Naive thymus-derived CD8-positive, alpha-beta T cell (primary cell): Measurements from ENCODE around the gene DACT2. TPM values are rescaled to one million over a fixed set of nuclear protein-coding genes. Genes with fewer than 3 reads are reported as not detected.
A peak's percentile ranks its signal among the peaks of the same experiment; 100 is the strongest.

Source experiments
- ATAC-seq, 2 donors: fragments of 150-1000 bp; cut with Tn5 transposase in 1 of 2; sonication (Bioruptor Pico), chemical (Tn5 transposase) in 1 of 2; 1 replicate in 1 of 2; 2 replicates in 1 of 2; pipeline ENCODE4 v1.10.0; 2021; ENCODE audit warnings: mild to moderate bottlenecking in 2 of 2, moderate library complexity in 2 of 2
- POLR2A ChIA-PET: fragments of 350-600 bp; sonication (Branson Sonifier 250); formaldehyde crosslinking; loops from one replicate; lab custom pipeline; 2021; ENCODE audit warnings: antibody characterized with exemption; lab: Charles Lee
- DNase-seq, 10 donors: peaks; one replicate each; pipeline versions ENCODE4 v3.0.0 to v3.0.0-alpha.2; 2020 to 2022
- H3K27ac Mint-ChIP-seq, 10 donors: one replicate each; pipeline ENCODE4 v1.8.0; 2020 to 2022; ENCODE audit warnings: mild to moderate bottlenecking in 10 of 10, mixed read lengths in 10 of 10, moderate library complexity in 4 of 10, inconsistent platforms in 1 of 10
- H3K27me3 Mint-ChIP-seq, 5 donors: one replicate each; pipeline ENCODE4 v1.8.0; 2021 to 2022; ENCODE audit warnings: mixed read lengths in 5 of 5
- H3K36me3 Mint-ChIP-seq, 3 donors: one replicate each; pipeline ENCODE4 v1.8.0; 2020 to 2022; ENCODE audit warnings: mixed read lengths in 3 of 3, mild to moderate bottlenecking in 2 of 3, inconsistent platforms in 1 of 3
- H3K4me1 Mint-ChIP-seq, 4 donors: one replicate each; pipeline ENCODE4 v1.8.0; 2021 to 2022; ENCODE audit warnings: mixed read lengths in 4 of 4
- H3K4me3 Mint-ChIP-seq, 10 donors: one replicate each; pipeline ENCODE4 v1.8.0; 2020 to 2022; ENCODE audit warnings: mild to moderate bottlenecking in 10 of 10, mixed read lengths in 10 of 10, moderate library complexity in 6 of 10, inconsistent platforms in 1 of 10
- H3K9me3 Mint-ChIP-seq, 9 donors: one replicate each; pipeline ENCODE4 v1.8.0; 2020 to 2022; ENCODE audit warnings: mixed read lengths in 9 of 9, mild to moderate bottlenecking in 3 of 9, inconsistent platforms in 1 of 9, moderate library complexity in 1 of 9
- polyA plus RNA-seq, 3 donors: library from polyadenylated mRNA; unstranded; fragments of 300-500 nt; fragmentation: Illumina TruSeq; gene quantifications; one replicate each; pipeline ENCODE4 v1.2.3, GENCODE V29; 2021
- total RNA-seq, 8 experiments: library from RNA in 2 of 8; stranded (reverse) in 2 of 8; gene quantifications; one replicate each; pipeline ENCODE4 v1.2.3 and lab custom pipeline; 2021 to 2026

The DACT2 gene
- total and polyA plus RNA-seq, 5 experiments from 2014 or later, result not detected

- Mint-ChIP-seq H3K27ac (no peak overlapping the region), H3K4me3 (no peak overlapping the region), H3K4me1 (no peaks in the 10 kb centered on the region), H3K27me3 (peaks cover 0 to 39% (median 25%) of the 10 kb centered on the region in 5 donors), H3K36me3 (no peaks in the 10 kb centered on the region), H3K9me3 (no peaks in the 10 kb centered on the region)
- POLR2A ChIA-PET, result no interaction called here
- ATAC-seq (no peak), DNase-seq (no peak)
These were observed 38.7 kb downstream of the DACT2 start for GRCh38 chr6:168280899-168281245.

DNA sequence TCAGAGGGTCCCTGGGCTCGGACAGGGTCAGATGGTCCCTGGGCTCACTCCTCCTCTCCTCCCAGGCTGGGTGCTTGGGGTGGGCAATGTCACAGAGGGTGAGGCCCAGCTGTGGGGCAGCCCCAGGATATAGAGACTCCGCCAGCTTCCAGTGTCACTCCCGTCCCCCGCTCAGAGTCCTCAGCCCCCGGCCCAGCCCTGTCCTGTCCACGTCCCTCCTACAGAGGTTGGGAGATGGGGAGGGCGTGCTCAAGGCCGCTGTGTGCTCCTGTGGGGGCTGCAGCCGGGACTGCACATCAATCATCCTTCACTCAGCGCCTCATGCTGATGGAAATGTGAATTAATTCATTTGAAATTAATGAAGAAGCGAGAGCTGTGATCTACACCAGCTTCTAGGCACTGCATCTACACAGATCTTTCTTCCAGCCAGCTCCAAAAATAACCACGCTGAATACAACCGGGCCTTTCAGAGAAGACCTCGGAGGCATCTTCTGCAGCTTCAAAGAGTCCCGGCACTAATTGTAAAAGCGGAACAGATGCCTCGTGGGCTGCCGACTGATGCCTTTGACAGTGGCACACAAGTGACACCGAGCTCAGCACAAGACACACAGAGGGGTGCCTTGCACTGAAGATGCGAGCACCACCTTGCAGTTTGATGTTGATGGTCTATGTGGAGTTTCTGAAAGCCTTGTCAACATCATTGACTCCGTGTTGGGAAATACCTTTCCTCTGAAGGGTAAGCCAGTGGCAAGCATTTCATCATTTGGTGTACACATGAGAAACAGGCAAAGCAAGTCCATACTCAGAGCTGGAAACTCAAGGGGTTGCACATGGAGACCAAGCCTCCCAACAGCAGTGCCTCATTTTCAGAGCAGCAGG is 39.3 kb downstream of the DACT2 start:
- Mint-ChIP-seq H3K27me3 (peaks cover 3 to 46% (median 28%) of the 10 kb centered on the region in 5 donors), H3K4me1 (peaks cover 0 to under 1% (median 0%) of the 10 kb centered on the region in 4 donors), H3K9me3 (no peaks in the 10 kb centered on the region), H3K27ac (no peak overlapping the region), H3K36me3 (no peaks in the 10 kb centered on the region), H3K4me3 (no peak overlapping the region)
- ATAC-seq, result no peak
- no peak for DNase-seq
- POLR2A ChIA-PET, result no interaction called here

DNA sequence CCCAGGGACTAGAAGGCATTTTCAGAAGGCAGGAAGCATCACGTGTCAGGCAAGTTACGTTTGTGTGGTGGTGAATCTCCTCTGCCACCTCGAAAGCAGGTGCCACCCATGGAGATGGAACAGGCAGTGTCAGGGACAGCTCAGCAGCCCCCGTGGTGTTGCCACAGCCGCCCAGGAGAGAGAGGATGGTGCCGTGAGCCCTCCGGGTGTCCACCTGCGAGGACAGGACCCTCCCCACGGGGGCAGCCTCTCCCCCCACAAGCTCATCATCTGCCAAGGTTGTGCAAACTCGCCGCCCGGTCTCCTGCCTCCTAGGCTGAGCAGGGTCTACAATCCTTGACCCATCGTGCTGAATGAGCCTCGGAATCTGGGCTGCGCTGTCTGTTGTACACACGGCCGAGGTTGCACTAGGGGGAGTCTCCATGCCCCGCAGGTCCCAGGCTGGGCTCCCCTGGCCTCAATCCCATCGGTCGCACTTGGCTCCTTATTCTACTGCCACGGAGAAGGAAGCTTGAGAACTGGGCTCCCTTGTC is 40.1 kb downstream of the DACT2 start:
- no peaks in the 10 kb centered on the region for H3K9me3 Mint-ChIP-seq
- POLR2A ChIA-PET, result no interaction called here
- H3K4me3 Mint-ChIP-seq, result no peak overlapping the region
- peaks cover 3 to 46% (median 29%) of the 10 kb centered on the region in 5 donors for H3K27me3 Mint-ChIP-seq
- H3K27ac Mint-ChIP-seq, result no peak overlapping the region
- no peak for DNase-seq
- H3K4me1 Mint-ChIP-seq, result peaks cover 0 to 2% (median 0%) of the 10 kb centered on the region in 4 donors
- H3K36me3 Mint-ChIP-seq, result no peaks in the 10 kb centered on the region
- ATAC-seq, result no peak

- no peaks in the 10 kb centered on the region for H3K36me3 Mint-ChIP-seq
- no peak for DNase-seq
- no peaks in the 10 kb centered on the region for H3K9me3 Mint-ChIP-seq
These were observed 40.7 kb downstream of the DACT2 start for GRCh38 chr6:168278904-168279303.

DNA sequence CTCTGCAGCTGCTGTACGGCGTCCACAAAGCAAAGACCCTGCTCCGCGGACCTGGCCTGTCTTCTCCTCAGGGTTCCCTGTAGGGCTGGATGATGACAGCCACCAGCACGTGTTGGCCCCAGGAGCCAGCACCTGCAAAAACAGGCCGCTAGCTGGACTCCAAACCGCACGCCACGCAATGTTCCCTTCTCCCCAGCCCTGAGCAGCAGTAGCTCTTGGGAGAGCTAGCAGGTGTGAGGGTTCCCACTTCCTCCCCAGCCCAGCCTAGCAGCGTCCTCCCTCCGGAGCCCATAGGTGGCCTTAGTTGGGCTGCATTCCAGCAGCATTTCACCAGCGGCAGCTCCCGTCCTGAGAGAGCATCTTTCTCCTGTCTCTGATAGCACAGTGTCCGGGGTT is 42.3 kb downstream of the DACT2 start:
- DNase-seq (no peak), ATAC-seq (no peak)
- Mint-ChIP-seq H3K4me3 (no peak overlapping the region), H3K27me3 (peaks cover 3 to 44% (median 34%) of the 10 kb centered on the region in 5 donors), H3K9me3 (no peaks in the 10 kb centered on the region), H3K27ac (no peak overlapping the region), H3K4me1 (peaks cover 0 to 5% (median under 1%) of the 10 kb centered on the region in 4 donors), H3K36me3 (no peaks in the 10 kb centered on the region)
- POLR2A ChIA-PET, result no interaction called here

More at GRCh38 chr6:168278904-168279303, 40.7 kb downstream of the DACT2 start:
- Mint-ChIP-seq H3K4me3 (no peak overlapping the region), H3K27ac (no peak overlapping the region), H3K27me3 (peaks cover 3 to 44% (median 31%) of the 10 kb centered on the region in 5 donors), H3K4me1 (peaks cover 0 to 2% (median 0%) of the 10 kb centered on the region in 4 donors)
- POLR2A ChIA-PET, result no interaction called here
- ATAC-seq, result no peak

DNA sequence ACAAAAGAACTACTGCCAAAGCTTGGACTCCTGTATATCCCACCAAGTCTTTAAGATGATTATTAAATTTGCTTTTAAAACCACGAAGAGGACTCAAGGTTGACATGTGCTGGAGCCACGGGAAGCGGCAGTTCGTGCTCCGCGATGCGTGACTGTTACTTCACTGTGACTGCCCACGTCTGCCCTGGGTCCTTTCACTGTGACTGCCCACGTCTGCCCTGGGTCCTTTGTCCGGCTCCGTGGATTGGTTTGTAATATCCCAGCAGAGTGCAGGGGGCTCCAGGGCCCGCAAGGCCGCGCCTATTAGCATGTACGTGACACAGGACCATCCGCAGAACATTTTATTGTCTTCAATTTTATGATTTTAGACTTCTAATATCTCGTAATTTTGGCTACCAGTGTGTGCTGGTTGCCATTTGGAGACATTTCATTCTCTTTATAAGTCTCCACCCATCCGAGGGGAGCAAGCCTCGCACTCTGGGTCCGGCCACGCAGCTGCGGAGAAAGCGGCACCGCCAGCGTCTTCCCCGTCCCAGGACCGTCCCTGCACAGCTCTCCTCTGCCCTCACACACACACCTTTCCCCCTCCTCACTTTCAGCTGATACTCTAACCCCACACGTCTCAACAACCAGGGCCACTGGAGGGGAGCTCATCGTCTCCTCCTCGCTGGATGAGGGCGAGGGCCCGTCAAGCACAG is 42.9 kb downstream of the DACT2 start:
- Mint-ChIP-seq H3K27ac (no peak overlapping the region), H3K27me3 (peaks cover 6 to 44% (median 38%) of the 10 kb centered on the region in 5 donors), H3K4me1 (peaks cover 0 to 5% (median under 1%) of the 10 kb centered on the region in 4 donors), H3K9me3 (no peaks in the 10 kb centered on the region), H3K36me3 (no peaks in the 10 kb centered on the region), H3K4me3 (no peak overlapping the region)
- DNase-seq (no peak), ATAC-seq (no peak)
- POLR2A ChIA-PET, result no interaction called here

- Mint-ChIP-seq H3K4me3 (no peak overlapping the region), H3K27me3 (peaks cover 6 to 44% (median 41%) of the 10 kb centered on the region in 5 donors), H3K9me3 (peaks cover 0 to 1% (median 0%) of the 10 kb centered on the region in 9 donors), H3K27ac (no peak overlapping the region), H3K36me3 (no peaks in the 10 kb centered on the region), H3K4me1 (peaks cover 0 to 5% (median under 1%) of the 10 kb centered on the region in 4 donors)
- DNase-seq (no peak), ATAC-seq (no peak)
- POLR2A ChIA-PET, result no interaction called here
These were observed 44.4 kb downstream of the DACT2 start for GRCh38 chr6:168275168-168275567.

DNA sequence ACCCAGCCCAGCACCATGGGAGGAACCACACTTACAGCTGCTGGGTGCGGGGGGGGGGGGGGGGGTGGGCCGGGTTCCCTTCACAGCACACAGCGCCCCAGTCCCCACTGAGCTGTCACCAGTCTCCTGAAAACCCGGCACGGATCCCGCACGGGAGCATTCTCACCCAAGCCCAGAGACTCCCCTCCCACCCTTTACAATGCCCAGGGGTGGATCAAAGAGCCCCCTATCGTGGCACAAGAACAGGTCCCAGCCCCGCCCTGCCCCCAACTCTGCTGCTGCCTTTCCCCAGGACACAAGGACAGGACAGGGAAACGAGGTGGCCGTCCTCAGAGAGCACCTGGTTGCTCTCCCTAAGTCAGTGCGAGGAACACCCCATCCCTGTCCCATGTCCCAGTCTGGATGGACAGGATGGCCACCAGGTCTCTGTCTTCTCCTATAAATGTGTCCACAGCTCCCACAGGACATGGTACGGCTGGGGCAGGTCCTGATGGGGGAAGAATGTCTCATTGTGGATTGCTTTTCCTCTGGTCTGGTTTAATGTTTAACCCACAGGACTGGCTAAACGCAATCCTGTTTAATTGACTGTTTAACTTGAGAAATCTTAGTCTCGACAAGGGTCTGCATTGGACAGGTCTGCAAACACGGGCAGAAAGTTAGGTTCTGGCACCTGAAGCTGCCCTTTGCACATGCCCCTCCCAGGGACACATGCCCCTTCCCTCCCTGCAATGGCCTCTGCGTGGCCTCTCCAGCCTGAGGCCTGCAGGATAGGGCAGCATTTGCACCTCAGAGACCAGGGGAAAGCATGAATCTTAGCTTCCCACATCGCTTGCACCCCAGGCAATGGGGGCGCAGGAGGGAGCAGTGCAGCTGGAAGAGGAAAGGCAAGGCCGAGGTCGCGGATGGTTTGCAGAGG is 45.3 kb downstream of the DACT2 start:
- no peaks in the 10 kb centered on the region for H3K36me3 Mint-ChIP-seq
- POLR2A ChIA-PET, result no interaction called here
- DNase-seq, result no peak
- H3K27me3 Mint-ChIP-seq, result peaks cover 6 to 47% (median 41%) of the 10 kb centered on the region in 5 donors
- no peak for ATAC-seq
- no peak overlapping the region for H3K27ac Mint-ChIP-seq
- no peak overlapping the region for H3K4me3 Mint-ChIP-seq
- H3K9me3 Mint-ChIP-seq, result peaks cover 0 to 4% (median 0%) of the 10 kb centered on the region in 9 donors
- peaks cover 0 to 5% (median under 1%) of the 10 kb centered on the region in 4 donors for H3K4me1 Mint-ChIP-seq

GRCh38 chr6:168273441-168274036 is 46.0 kb downstream of the DACT2 start:
- POLR2A ChIA-PET, result no interaction called here
- no peak overlapping the region for H3K4me3 Mint-ChIP-seq

DNA sequence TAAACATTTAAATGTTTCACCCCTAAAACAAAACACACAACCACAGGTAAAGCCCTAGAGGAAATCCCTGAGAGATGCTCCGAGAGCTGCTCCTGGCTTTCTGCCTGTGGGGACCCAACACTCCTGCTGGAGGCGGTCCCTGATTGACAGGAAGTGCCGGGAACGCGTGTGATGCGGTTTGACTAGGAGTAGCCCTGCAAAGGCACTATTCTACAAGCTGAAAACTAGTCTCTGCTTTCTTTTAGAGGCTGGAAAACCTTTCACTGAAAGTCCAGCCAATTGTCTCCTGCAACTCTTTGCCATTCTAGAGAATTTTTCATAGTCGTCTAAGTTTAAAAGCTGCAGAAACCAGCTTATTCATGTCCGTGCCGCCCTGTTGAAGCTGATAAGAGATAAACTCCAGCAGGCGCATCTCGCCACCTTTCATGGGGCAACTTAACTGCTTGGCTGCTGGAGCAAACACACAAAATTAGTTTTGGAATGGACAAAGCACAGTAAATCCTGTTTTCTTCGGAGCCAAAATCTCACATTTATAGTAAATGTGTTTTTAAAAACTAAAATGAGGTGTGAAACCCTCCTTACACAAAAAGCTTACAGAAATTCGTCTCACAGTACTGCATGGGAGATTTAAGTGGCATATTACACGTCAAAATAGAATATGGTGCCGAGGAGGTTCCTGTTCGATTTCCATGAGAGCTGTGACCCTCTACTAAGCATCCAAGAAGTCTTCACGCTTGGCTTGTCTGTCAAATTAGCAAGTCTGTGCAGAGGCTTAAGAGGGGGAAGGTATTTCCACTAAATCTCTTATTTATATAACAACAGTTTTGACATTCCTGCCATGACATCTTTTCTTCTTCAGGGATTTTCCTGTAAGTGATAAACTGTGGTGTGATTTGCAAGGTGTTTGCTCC is 46.9 kb downstream of the DACT2 start:
- ATAC-seq (no peak), DNase-seq (no peak)
- Mint-ChIP-seq H3K9me3 (peaks cover 0 to 4% (median 0%) of the 10 kb centered on the region in 9 donors), H3K4me1 (peaks cover 0 to 5% (median under 1%) of the 10 kb centered on the region in 4 donors), H3K4me3 (no peak overlapping the region), H3K27ac (peak overlapping the region in 1 of 10 donors; percentile 60), H3K36me3 (no peaks in the 10 kb centered on the region), H3K27me3 (peaks cover 8 to 39% (median 34%) of the 10 kb centered on the region in 5 donors)
- POLR2A ChIA-PET, result no interaction called here

More at GRCh38 chr6:168273441-168274036, 46.0 kb downstream of the DACT2 start:
- ATAC-seq (no peak), DNase-seq (no peak)
- Mint-ChIP-seq H3K9me3 (peaks cover 0 to 4% (median 0%) of the 10 kb centered on the region in 9 donors), H3K27ac (no peak overlapping the region), H3K4me1 (peaks cover 0 to 5% (median under 1%) of the 10 kb centered on the region in 4 donors), H3K36me3 (no peaks in the 10 kb centered on the region), H3K27me3 (peaks cover 8 to 46% (median 40%) of the 10 kb centered on the region in 5 donors)
